CD8-positive, alpha-beta memory T cell (primary cell): ENCODE data around the gene ASPG. TPM values are rescaled to one million over a fixed set of nuclear protein-coding genes. Genes with fewer than 3 reads are reported as not detected.

Experiments
- CTCF ChIA-PET: fragments of 350-600 bp; sonication (Branson Sonifier 250); formaldehyde crosslinking; loops from one replicate; lab custom pipeline; 2021; ENCODE audit warnings: antibody characterized with exemption; lab: Charles Lee
- POLR2A ChIA-PET: fragments of 350-600 bp; sonication (Branson Sonifier 250); formaldehyde crosslinking; loops from one replicate; lab custom pipeline; 2021; ENCODE audit warnings: antibody characterized with exemption; lab: Charles Lee
- DNase-seq, 5 donors: peaks; one replicate each; pipeline versions ENCODE4 v3.0.0 to v3.0.0-alpha.2; 2020 to 2022; ENCODE audit warnings: mixed read lengths in 1 of 5
- H3K27ac ChIP-seq: one replicate; pipeline ENCODE4 v1.7.0; 2013; ENCODE audit warnings: low read depth, mild to moderate bottlenecking, low read length, moderate library complexity
- H3K27me3 ChIP-seq: 2 replicates; pipeline ENCODE4 v1.7.0; 2013; ENCODE audit warnings: low read length, mild to moderate bottlenecking; ENCODE audit not compliant: insufficient read depth, poor library complexity, severe bottlenecking
- H3K36me3 ChIP-seq: 2 replicates; pipeline ENCODE4 v1.7.0; 2013; ENCODE audit warnings: mild to moderate bottlenecking, low read length, moderate library complexity; ENCODE audit not compliant: insufficient read depth
- H3K4me1 ChIP-seq: 2 replicates; pipeline ENCODE4 v1.7.0; 2013; ENCODE audit warnings: mild to moderate bottlenecking, low read length, moderate library complexity; ENCODE audit not compliant: insufficient read depth
- H3K4me3 ChIP-seq: 2 replicates; pipeline ENCODE4 v1.7.0; 2013; ENCODE audit warnings: mild to moderate bottlenecking, low read length
- H3K9me3 ChIP-seq: 2 replicates; pipeline ENCODE4 v1.7.0; 2013; ENCODE audit warnings: mild to moderate bottlenecking, low read length
- H3K27ac Mint-ChIP-seq, 8 donors: one replicate each; pipeline ENCODE4 v1.8.0; 2020 to 2021; ENCODE audit warnings: mixed read lengths in 8 of 8, mild to moderate bottlenecking in 6 of 8, inconsistent platforms in 3 of 8, moderate library complexity in 3 of 8
- H3K27me3 Mint-ChIP-seq, 2 donors: one replicate each; pipeline ENCODE4 v1.8.0; 2020 to 2021; ENCODE audit warnings: mixed read lengths in 2 of 2, mild to moderate bottlenecking in 1 of 2, moderate library complexity in 1 of 2
- H3K36me3 Mint-ChIP-seq, 3 donors: one replicate each; pipeline ENCODE4 v1.8.0; 2020 to 2021; ENCODE audit warnings: mixed read lengths in 3 of 3, inconsistent platforms in 1 of 3, mild to moderate bottlenecking in 1 of 3
- H3K4me1 Mint-ChIP-seq, 3 donors: one replicate each; pipeline ENCODE4 v1.8.0; 2020 to 2021; ENCODE audit warnings: mixed read lengths in 3 of 3, inconsistent platforms in 1 of 3, mild to moderate bottlenecking in 1 of 3
- H3K4me3 Mint-ChIP-seq, 7 donors: one replicate each; pipeline ENCODE4 v1.8.0; 2020 to 2021; ENCODE audit warnings: mixed read lengths in 7 of 7, mild to moderate bottlenecking in 6 of 7, moderate library complexity in 4 of 7, inconsistent platforms in 2 of 7
- H3K9me3 Mint-ChIP-seq, 5 donors: one replicate each; pipeline ENCODE4 v1.8.0; 2020 to 2022; ENCODE audit warnings: mixed read lengths in 5 of 5, mild to moderate bottlenecking in 3 of 5, moderate library complexity in 2 of 5, inconsistent platforms in 1 of 5
- polyA plus RNA-seq: library from polyadenylated mRNA; unstranded; fragments of 300-500 nt; fragmentation: Illumina TruSeq; gene quantifications from one replicate; pipeline ENCODE4 v1.2.3, GENCODE V29; 2021
- total RNA-seq, 2 experiments: library from RNA; stranded (reverse); gene quantifications; one replicate each; pipeline ENCODE4 v1.2.3, GENCODE V29; 2021

Gene ASPG
- total and polyA plus RNA-seq, 3 experiments from 2014 or later = not detected

DNA sequence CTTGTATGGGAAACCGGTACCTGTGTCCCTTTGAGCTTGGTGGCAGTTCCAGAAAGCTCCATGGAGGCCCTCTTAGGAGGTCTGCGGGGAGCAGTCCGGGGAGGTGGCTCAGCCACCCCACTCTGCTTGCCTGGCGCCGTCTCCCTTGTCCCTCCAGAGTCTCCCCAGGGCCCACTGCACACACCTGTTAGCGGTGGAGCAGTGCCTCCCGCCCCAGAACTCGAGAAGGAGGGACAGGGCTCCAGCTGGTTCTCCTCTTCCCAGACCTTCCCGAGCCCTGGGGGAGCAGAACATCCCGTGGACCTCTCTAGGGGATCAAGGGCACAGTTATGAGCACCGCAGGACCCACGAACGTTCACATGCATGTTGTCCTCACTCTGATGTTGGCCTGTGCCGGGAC is 10.8 kb downstream of the ASPG start:
- H3K9me3 ChIP-seq = no peaks in the 10 kb centered on the region
- no peak overlapping the region for H3K4me3 ChIP-seq
- Mint-ChIP-seq H3K27ac (no peak overlapping the region), H3K4me1 (peaks cover 5 to 6% (median 5%) of the 10 kb centered on the region in 3 donors), H3K4me3 (no peak overlapping the region), H3K36me3 (no peaks in the 10 kb centered on the region), H3K9me3 (no peaks in the 10 kb centered on the region), H3K27me3 (peaks cover 0 to 8% of the 10 kb centered on the region in 2 donors)
- H3K27ac ChIP-seq = no peak overlapping the region
- CTCF ChIA-PET = interaction anchor here (1.0 kb wide), 1 partner anchor 19 kb away, joined by 3 read pairs; no protein-coding TSS in a partner anchor
- no peaks in the 10 kb centered on the region for H3K4me1 ChIP-seq
- H3K27me3 ChIP-seq = no peaks in the 10 kb centered on the region
- H3K36me3 ChIP-seq = no peaks in the 10 kb centered on the region
- no peak for DNase-seq
- POLR2A ChIA-PET = no interaction called here

DNA sequence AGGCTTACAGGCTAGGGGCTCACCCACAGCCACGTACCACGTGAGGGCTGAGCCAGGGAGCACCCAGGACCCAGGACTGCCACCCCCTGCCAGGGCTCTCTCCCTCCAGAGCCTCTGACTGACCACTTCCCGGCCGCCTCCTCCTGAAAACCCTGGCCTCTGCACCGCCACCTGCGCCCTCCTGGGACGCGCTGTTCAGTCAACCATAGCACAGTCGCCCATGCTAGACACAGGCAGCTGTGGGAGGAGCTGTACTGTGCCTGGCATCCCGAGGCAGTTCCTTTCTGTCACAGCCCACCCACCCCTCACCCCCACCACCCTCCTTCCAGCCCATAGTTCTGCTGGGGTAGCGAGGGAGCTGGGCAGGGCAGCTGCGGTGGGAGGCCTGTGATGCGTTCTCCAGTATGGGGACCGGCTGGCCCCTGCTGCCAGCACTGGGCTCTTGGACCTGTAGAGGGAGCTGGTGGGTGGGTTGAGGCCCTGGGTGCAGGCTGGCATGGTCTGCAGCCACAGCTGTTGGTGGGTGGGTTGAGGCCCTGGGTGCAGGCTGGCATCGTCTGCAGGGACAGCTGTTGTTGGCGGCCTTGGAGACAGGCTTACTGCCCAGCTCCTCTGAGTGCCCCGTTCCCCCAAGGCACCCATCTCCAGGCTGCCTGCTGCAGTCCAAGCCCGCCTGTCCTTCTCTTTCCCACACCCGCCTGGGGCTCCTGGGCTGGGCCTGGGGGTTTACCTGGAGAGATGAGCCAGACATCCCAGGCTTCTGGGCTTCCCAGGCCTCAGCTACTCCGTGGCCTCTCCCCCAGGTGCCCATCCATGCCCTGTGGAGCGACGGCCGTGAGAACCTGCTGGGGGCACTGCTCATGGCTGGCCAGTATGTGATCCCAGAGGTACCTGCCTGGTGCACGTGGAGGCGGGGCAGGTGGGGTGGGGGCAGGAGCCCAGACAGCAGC is 11.5 kb downstream of the ASPG start:
- H3K36me3 Mint-ChIP-seq = no peaks in the 10 kb centered on the region
- DNase-seq = peak in 1 of 5 donors; percentile 44
- ChIA-PET CTCF (interaction anchor here (1.0 kb wide), 1 partner anchor 20 kb away, joined by 3 read pairs; no protein-coding TSS in a partner anchor), POLR2A (no interaction called here)
- H3K27ac Mint-ChIP-seq = no peak overlapping the region
- peaks cover 5 to 6% (median 5%) of the 10 kb centered on the region in 3 donors for H3K4me1 Mint-ChIP-seq
- H3K4me3 Mint-ChIP-seq = no peak overlapping the region
- peaks cover 0 to 8% of the 10 kb centered on the region in 2 donors for H3K27me3 Mint-ChIP-seq
- Histone ChIP-seq H3K4me1 (no peaks in the 10 kb centered on the region), H3K27ac (no peak overlapping the region), H3K4me3 (no peak overlapping the region), H3K36me3 (no peaks in the 10 kb centered on the region), H3K9me3 (no peaks in the 10 kb centered on the region), H3K27me3 (no peaks in the 10 kb centered on the region)
- no peaks in the 10 kb centered on the region for H3K9me3 Mint-ChIP-seq

DNA sequence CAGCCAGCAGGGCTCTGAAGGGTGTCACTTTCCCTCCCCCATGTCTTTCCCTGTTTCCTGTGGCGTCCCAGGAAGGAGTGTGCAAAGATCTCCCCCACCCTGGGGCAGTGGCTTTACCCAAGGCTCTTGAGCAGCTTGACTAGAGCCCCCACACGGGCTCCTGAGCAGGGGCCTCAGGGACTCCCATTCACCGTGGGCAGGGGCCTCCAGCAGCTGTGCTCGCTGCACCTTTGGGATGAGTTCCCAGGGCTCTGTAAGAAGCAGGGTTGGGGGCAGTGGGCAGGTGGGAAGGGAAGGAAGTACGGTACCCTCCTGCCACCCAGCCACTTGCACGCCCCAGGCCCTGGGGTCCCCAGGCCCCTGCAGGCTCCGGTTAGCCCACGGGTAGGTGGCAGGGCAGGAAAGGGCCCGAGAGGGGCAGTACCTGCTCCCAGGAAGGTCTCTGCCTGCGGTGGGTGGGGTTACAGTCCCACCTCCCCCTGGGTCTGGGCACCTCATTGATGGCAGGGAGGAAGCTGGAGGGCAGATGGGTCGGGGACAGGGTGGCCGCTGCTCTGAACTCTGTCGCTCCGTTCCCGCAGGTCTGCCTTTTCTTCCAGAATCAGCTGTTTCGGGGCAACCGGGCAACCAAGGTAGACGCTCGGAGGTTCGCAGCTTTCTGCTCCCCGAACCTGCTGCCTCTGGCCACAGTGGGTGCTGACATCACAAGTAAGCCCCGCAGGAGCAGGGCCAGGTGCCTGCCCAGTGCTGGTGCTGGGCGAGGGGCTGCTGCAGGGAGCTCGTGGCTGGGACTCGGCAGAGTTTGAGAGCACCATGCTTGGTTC is 13.0 kb downstream of the ASPG start:
- POLR2A ChIA-PET = no interaction called here
- Mint-ChIP-seq H3K4me1 (peaks cover 5 to 6% (median 5%) of the 10 kb centered on the region in 3 donors), H3K27ac (no peak overlapping the region)

DNA sequence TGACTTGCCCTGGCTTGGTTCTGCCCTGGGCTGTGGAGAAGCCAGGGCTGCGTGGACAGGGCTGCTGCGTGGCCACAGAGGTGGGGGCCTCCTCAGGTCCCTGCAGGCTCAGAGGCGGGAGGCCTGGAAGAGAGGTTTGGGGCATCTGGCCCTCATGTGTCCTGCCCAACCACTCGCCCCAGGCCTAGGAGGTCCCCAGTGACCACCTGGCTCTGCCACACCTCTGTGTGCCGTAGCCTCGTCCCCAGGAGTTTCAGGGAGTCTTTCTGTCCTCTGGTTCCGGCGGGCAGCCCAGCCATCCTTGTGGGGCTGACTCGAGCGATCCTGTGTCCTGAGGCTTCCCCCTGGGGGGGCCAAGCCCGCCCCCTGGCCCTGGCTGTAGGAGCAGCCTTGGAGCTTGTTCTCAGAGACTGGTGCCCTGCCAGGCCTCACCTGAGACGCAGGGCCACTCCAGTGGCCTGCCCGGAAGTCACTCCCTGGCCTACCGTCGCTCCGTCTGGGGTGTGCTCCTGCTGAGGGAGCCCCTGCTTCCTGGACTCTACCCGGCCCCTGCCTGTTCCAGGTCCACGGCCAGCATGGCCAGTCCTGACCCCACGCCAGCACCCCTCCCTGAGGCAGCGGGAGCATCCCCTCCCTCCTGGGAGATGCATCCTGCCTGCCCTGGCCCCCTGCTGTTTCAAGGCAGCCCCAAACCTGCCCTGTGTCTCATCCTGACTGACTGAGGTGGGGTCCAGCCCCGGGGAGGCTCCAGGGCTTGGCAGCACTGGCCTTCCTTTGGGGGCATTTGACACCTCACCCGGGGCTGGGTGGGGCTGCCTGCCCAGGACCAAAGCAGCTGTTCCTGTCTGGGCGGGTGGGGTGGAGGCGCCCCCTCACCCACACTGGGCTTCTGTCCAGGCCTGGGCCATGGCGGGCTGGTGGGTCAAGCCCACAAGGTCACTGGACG is 13.9 kb downstream of the ASPG start:
- no peaks in the 10 kb centered on the region for H3K9me3 Mint-ChIP-seq
- Histone ChIP-seq H3K4me1 (no peaks in the 10 kb centered on the region), H3K36me3 (no peaks in the 10 kb centered on the region), H3K27ac (no peak overlapping the region), H3K9me3 (no peaks in the 10 kb centered on the region), H3K4me3 (no peak overlapping the region), H3K27me3 (no peaks in the 10 kb centered on the region)
- ChIA-PET CTCF (interaction anchor here (0.9 kb wide), 1 partner anchor 281 kb away, joined by 3 read pairs; no protein-coding TSS in a partner anchor), POLR2A (no interaction called here)
- DNase-seq = peak in 1 of 5 donors; percentile 42
- H3K4me3 Mint-ChIP-seq = no peak overlapping the region
- no peaks in the 10 kb centered on the region for H3K36me3 Mint-ChIP-seq
- H3K27me3 Mint-ChIP-seq = peaks cover 0 to 5% of the 10 kb centered on the region in 2 donors
- no peak overlapping the region for H3K27ac Mint-ChIP-seq
- H3K4me1 Mint-ChIP-seq = peaks cover 2 to 3% (median 2%) of the 10 kb centered on the region in 3 donors

More for the DNA sequence above, 13.0 kb downstream of the ASPG start:
- no peak overlapping the region for H3K4me3 Mint-ChIP-seq
- CTCF ChIA-PET = interaction anchor here (0.9 kb wide), 1 partner anchor 280 kb away, joined by 3 read pairs; no protein-coding TSS in a partner anchor
- Histone ChIP-seq H3K36me3 (no peaks in the 10 kb centered on the region), H3K27me3 (no peaks in the 10 kb centered on the region), H3K9me3 (no peaks in the 10 kb centered on the region), H3K4me3 (no peak overlapping the region), H3K27ac (no peak overlapping the region), H3K4me1 (no peaks in the 10 kb centered on the region)
- H3K36me3 Mint-ChIP-seq = no peaks in the 10 kb centered on the region
- peaks cover 0 to 8% of the 10 kb centered on the region in 2 donors for H3K27me3 Mint-ChIP-seq
- peak in 1 of 5 donors; percentile 40 for DNase-seq
- H3K9me3 Mint-ChIP-seq = no peaks in the 10 kb centered on the region

DNA sequence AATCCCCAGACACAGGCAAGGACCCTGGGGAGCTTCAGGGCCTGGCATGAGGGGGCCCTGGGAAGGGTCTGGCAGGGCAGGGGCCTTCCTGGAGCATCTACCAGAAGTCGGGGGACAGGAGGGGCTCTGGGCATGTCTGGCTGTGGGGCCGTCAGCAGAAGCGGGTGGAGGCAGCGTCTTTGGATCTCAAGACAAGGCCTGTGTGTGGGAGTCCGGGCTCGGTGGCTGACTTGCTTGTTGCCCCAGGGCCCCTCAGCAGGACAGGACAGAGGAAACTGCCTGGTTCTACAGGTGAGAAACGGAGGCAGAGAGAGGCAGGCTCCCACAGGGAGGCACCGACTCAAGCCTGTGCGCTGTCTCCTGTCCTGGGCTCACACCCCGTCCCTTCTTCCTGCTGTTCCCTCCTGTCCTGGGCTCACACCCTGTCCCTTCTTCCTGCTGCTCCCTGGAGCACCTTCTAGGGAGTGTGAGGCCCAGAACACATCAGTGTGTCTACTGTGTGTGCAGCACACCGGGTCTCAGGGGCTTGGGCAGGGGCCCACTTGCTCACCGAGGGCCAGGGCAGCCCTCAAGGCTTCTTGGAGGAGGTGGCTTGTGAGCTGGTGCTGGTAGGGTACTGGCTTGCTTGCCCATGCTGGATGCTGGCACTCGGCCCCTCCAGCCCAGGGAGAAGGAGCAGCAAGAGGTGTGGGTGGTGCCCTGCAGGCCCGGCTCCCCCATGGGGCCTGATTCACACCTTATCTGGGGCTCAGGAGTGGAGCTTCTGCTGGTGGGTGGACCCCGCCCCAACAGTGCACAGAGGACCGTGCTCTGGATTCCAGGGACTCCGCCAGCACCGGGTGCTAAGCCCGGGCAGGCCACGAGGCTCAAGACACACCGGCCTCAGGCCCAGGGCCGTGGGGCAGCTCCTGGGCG is 14.9 kb downstream of the ASPG start:
- no peaks in the 10 kb centered on the region for H3K36me3 Mint-ChIP-seq
- H3K4me3 ChIP-seq = no peak overlapping the region
- no peaks in the 10 kb centered on the region for H3K9me3 Mint-ChIP-seq
- H3K4me1 ChIP-seq = no peaks in the 10 kb centered on the region
- no peaks in the 10 kb centered on the region for H3K27me3 ChIP-seq
- peak in 1 of 5 donors; percentile 41 for DNase-seq
- H3K36me3 ChIP-seq = no peaks in the 10 kb centered on the region
- peaks cover 0 to 4% of the 10 kb centered on the region in 2 donors for H3K27me3 Mint-ChIP-seq
- ChIA-PET CTCF (no interaction called here), POLR2A (no interaction called here)
- H3K4me3 Mint-ChIP-seq = no peak overlapping the region
- H3K27ac Mint-ChIP-seq = no peak overlapping the region
- no peaks in the 10 kb centered on the region for H3K4me1 Mint-ChIP-seq
- no peak overlapping the region for H3K27ac ChIP-seq
- no peaks in the 10 kb centered on the region for H3K9me3 ChIP-seq

DNA sequence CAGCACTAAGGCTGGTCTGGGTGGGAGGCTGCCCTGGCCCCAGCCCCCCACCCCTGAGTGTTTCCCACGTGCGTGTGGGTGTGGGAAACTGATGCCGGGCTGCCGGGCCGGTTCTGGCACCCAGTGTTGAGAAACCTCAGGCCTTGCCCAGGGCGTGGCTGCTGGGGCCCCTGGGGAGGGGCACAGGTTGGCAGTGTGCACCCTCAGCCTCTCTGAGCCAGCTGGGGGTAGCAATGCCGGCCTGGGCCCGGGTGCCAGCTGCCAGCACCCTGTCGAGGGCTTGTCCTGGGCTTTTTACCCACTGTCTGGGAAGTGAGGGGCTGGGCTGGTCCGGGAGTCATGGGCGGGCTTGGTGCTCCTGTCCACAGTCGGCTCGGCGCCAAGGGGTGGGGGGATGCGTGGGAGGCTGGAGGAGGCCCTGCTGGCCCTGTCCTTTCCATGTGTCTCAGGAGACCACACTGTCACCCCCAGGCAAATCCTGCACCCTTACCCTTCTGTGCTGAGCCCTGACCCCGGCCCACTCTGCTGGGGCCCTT is 15.7 kb downstream of the ASPG start:
- DNase-seq = peak in 1 of 5 donors; percentile 26
- CTCF ChIA-PET = no interaction called here
- no peak overlapping the region for H3K27ac Mint-ChIP-seq

More for the DNA sequence above, 15.7 kb downstream of the ASPG start:
- Histone ChIP-seq H3K27me3 (no peaks in the 10 kb centered on the region), H3K4me3 (no peak overlapping the region), H3K4me1 (no peaks in the 10 kb centered on the region), H3K9me3 (no peaks in the 10 kb centered on the region), H3K27ac (no peak overlapping the region), H3K36me3 (no peaks in the 10 kb centered on the region)
- Mint-ChIP-seq H3K9me3 (no peaks in the 10 kb centered on the region), H3K4me1 (no peaks in the 10 kb centered on the region), H3K27me3 (no peaks in the 10 kb centered on the region), H3K36me3 (no peaks in the 10 kb centered on the region), H3K4me3 (no peak overlapping the region)
- POLR2A ChIA-PET = no interaction called here
